Measurements from ENCODE around the gene FBLN1. TPM values are rescaled to one million over a fixed set of nuclear protein-coding genes. Genes with fewer than 3 reads are reported as not detected.
"Not testable (repeated sequence)": the region's sequence is repeated elsewhere in the genome, so short reads cannot be mapped to it uniquely, and the experiment has no call there.

Gene FBLN1
- polyA plus RNA-seq, 3 donors = 0.03 to 0.17 TPM; not detected in 1

DNA sequence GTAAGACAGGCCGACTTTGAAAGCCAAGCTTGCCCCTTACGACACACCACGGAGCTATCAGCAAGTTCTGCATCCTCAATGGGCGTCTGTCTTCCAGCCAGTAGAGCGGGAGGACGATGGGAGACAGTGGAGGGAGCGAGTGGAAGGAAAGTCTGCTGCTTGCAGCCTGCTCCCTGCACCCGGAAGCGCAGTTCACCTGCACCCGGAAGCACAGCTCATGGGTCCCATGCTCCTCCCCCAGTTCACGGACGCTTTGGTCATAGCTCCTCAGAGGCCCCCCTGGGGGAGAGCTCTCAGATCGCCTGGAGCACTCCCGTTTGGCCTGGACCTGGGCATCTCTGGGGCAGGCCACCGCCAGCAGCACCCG is 51.3 kb downstream of the FBLN1 start:
- Histone ChIP-seq H3K79me2 (ENCODE audit: insufficient read depth, low read length) (no peaks in the 10 kb centered on the region), H3K36me3 (replicated peaks in 1 of 2; ENCODE audit: control insufficient read depth in 1 of 2, insufficient read depth in 2 of 2, low read length in 2 of 2) (no peaks in the 10 kb centered on the region), H3K27me3 (ENCODE audit: control insufficient read depth in 2 of 2, insufficient read depth in 2 of 2, low read length in 2 of 2) (peaks cover 0 to 4% of the 10 kb centered on the region in 2 donors), H3K27ac (ENCODE audit: low read depth in 1 of 2, low read length in 2 of 2) (no peak overlapping the region), H3K4me2 (replicated peaks; ENCODE audit: extremely low read depth, low read length, poor library complexity, severe bottlenecking) (no peak overlapping the region), H3K9ac (ENCODE audit: insufficient read depth, low read length, poor library complexity, severe bottlenecking) (no peak overlapping the region), H3K4me1 (ENCODE audit: control insufficient read depth in 1 of 2, insufficient read depth in 2 of 2, low read length in 2 of 2) (peaks cover 6 to 11% of the 10 kb centered on the region in 2 donors), H3K4me3 (replicated peaks in 1 of 3; ENCODE audit: low read depth in 2 of 3, low read length in 3 of 3) (no peak overlapping the region), H2AFZ (ENCODE audit: insufficient read depth, low read depth, low read length, poor library complexity, severe bottlenecking) (peak overlapping the region; percentile 11), H3K9me3 (replicated peaks in 1 of 2; ENCODE audit: control insufficient read depth in 1 of 2, insufficient read depth in 1 of 2, low read length in 2 of 2) (peaks cover 0 to 4% of the 10 kb centered on the region in 2 donors), H4K20me1 (ENCODE audit: insufficient read depth, low read length) (no peaks in the 10 kb centered on the region)
- TF ChIP-seq, protein P1, sequence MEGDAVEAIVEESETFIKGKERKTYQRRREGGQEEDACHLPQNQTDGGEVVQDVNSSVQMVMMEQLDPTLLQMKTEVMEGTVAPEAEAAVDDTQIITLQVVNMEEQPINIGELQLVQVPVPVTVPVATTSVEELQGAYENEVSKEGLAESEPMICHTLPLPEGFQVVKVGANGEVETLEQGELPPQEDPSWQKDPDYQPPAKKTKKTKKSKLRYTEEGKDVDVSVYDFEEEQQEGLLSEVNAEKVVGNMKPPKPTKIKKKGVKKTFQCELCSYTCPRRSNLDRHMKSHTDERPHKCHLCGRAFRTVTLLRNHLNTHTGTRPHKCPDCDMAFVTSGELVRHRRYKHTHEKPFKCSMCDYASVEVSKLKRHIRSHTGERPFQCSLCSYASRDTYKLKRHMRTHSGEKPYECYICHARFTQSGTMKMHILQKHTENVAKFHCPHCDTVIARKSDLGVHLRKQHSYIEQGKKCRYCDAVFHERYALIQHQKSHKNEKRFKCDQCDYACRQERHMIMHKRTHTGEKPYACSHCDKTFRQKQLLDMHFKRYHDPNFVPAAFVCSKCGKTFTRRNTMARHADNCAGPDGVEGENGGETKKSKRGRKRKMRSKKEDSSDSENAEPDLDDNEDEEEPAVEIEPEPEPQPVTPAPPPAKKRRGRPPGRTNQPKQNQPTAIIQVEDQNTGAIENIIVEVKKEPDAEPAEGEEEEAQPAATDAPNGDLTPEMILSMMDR (IDR thresholded peaks at IDR 0.05) = peak; percentile 51
- Mint-ChIP-seq H3K27me3 (ENCODE audit: low read depth in 3 of 3) (peaks cover 12 to 14% (median 13%) of the 10 kb centered on the region in 3 donors), H3K4me1 (peaks cover 7% of the 10 kb centered on the region), H3K4me3 (peak overlapping the region in 1 of 2 donors; percentile 60), H3K9me3 (peaks cover 2 to 10% (median 5%) of the 10 kb centered on the region in 7 donors), H3K27ac (no peak overlapping the region), H3K36me3 (no peaks in the 10 kb centered on the region)
- WGBS (ENCODE audit: insufficient coverage) = 68% methylated on average over 14 of the region's 16 CpGs
- DNase-seq = no peak
- intact Hi-C loops (cut with micrococcal nuclease) = loop anchor here (5.0 to 10.0 kb wide), 2 partner anchors 287 to 459 kb away; no protein-coding TSS in a partner anchor

DNA sequence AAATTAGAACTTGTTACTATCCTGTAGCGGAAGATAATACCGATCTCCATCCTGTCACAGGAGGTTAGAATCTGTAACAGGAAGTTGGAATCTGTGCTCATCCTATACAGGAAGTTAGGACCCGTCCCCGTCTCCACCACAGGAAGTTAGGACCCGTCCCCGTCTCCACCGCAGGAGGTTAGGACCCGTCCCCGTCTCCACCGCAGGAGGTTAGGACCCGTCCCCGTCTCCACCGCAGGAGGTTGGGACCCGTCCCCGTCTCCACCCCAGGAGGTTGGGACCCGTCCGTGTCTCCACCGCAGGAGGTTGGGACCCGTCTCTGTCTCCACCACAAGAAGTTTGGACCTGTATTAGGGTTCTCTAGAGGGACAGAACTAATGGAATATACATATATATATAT is 52.2 kb downstream of the FBLN1 start:
- Histone ChIP-seq H3K9me3 (replicated peaks in 1 of 2; ENCODE audit: control insufficient read depth in 1 of 2, insufficient read depth in 1 of 2, low read length in 2 of 2) (peaks cover 0 to 9% of the 10 kb centered on the region in 2 donors), H2AFZ (ENCODE audit: insufficient read depth, low read depth, low read length, poor library complexity, severe bottlenecking) (no peak overlapping the region), H3K79me2 (ENCODE audit: insufficient read depth, low read length) (no peaks in the 10 kb centered on the region), H3K36me3 (replicated peaks in 1 of 2; ENCODE audit: control insufficient read depth in 1 of 2, insufficient read depth in 2 of 2, low read length in 2 of 2) (no peaks in the 10 kb centered on the region), H3K4me2 (replicated peaks; ENCODE audit: extremely low read depth, low read length, poor library complexity, severe bottlenecking) (no peak overlapping the region), H4K20me1 (ENCODE audit: insufficient read depth, low read length) (no peaks in the 10 kb centered on the region), H3K27ac (ENCODE audit: low read depth in 1 of 2, low read length in 2 of 2) (no peak overlapping the region), H3K27me3 (ENCODE audit: control insufficient read depth in 2 of 2, insufficient read depth in 2 of 2, low read length in 2 of 2) (peaks cover 0 to 4% of the 10 kb centered on the region in 2 donors), H3K9ac (ENCODE audit: insufficient read depth, low read length, poor library complexity, severe bottlenecking) (no peak overlapping the region), H3K4me1 (ENCODE audit: control insufficient read depth in 1 of 2, insufficient read depth in 2 of 2, low read length in 2 of 2) (peaks cover 6 to 11% of the 10 kb centered on the region in 2 donors), H3K4me3 (replicated peaks in 1 of 3; ENCODE audit: low read depth in 2 of 3, low read length in 3 of 3) (no peak overlapping the region)
- no peaks in the 10 kb centered on the region for H3K36me3 Mint-ChIP-seq
- WGBS (ENCODE audit: insufficient coverage) = no CpG with 5 or more reads among the region's 19 CpGs
- no peak overlapping the region for H3K27ac Mint-ChIP-seq
- H3K4me3 Mint-ChIP-seq = no peak overlapping the region
- peaks cover 12 to 14% (median 13%) of the 10 kb centered on the region in 3 donors for H3K27me3 Mint-ChIP-seq (ENCODE audit: low read depth in 3 of 3)
- DNase-seq = no peak
- H3K4me1 Mint-ChIP-seq = peaks cover 7% of the 10 kb centered on the region
- peaks cover 5 to 18% (median 11%) of the 10 kb centered on the region in 7 donors for H3K9me3 Mint-ChIP-seq
- intact Hi-C loops (cut with micrococcal nuclease) = loop anchor here (5.0 to 10.0 kb wide), 2 partner anchors 288 to 460 kb away; no protein-coding TSS in a partner anchor
- TF ChIP-seq, protein P1 (IDR thresholded peaks at IDR 0.05) = no peak

DNA sequence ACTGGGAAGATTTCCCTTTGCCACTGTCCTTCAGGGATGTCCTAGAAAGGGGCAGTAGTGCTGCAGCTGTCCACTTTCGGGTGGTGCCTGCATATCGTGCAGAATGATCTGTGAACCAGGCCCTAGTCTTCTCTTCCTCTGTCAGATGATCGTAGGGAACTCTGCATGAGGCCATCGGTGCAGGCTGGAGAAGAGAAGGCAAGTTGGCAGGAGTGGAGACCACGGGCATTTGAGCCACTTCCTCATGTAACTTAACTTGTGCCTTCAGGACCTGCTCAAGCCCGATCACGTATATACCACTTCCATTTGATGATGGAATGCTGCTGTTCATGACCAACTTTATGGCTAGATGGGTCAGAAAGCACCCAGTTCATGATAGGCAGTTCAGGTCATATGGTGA is 55.2 kb downstream of the FBLN1 start:
- H3K27me3 Mint-ChIP-seq (ENCODE audit: low read depth in 3 of 3) = peaks cover 6 to 14% (median 13%) of the 10 kb centered on the region in 3 donors
- H3K27me3 ChIP-seq (ENCODE audit: control insufficient read depth in 2 of 2, insufficient read depth in 2 of 2, low read length in 2 of 2); H3K27ac ChIP-seq (ENCODE audit: low read depth in 1 of 2, low read length in 2 of 2); H4K20me1 ChIP-seq (ENCODE audit: insufficient read depth, low read length); H3K79me2 ChIP-seq (ENCODE audit: insufficient read depth, low read length); H3K27ac Mint-ChIP-seq; H3K4me1 ChIP-seq (ENCODE audit: control insufficient read depth in 1 of 2, insufficient read depth in 2 of 2, low read length in 2 of 2); H3K4me1 Mint-ChIP-seq; DNase-seq; H3K36me3 ChIP-seq (replicated peaks in 1 of 2; ENCODE audit: control insufficient read depth in 1 of 2, insufficient read depth in 2 of 2, low read length in 2 of 2); H2AFZ ChIP-seq (ENCODE audit: insufficient read depth, low read depth, low read length, poor library complexity, severe bottlenecking); H3K4me3 ChIP-seq (replicated peaks in 1 of 3; ENCODE audit: low read depth in 2 of 3, low read length in 3 of 3); H3K36me3 Mint-ChIP-seq; H3K9ac ChIP-seq (ENCODE audit: insufficient read depth, low read length, poor library complexity, severe bottlenecking); H3K4me2 ChIP-seq (replicated peaks; ENCODE audit: extremely low read depth, low read length, poor library complexity, severe bottlenecking); H3K4me3 Mint-ChIP-seq: not testable (repeated sequence)
- WGBS (ENCODE audit: insufficient coverage) = 57% methylated on average over 6 of the region's 7 CpGs
- intact Hi-C loops (cut with micrococcal nuclease) = loop anchor here in 1 of 2 donors (10.0 kb wide), 1 partner anchor 463 kb away; no protein-coding TSS in a partner anchor
- H3K9me3 ChIP-seq (replicated peaks in 1 of 2; ENCODE audit: control insufficient read depth in 1 of 2, insufficient read depth in 1 of 2, low read length in 2 of 2) = peaks cover 16 to 21% of the 10 kb centered on the region in 2 donors
- peaks cover 8 to 33% (median 30%) of the 10 kb centered on the region in 7 donors for H3K9me3 Mint-ChIP-seq

Measured in CD14-positive monocyte (primary cell).